ENCODE results near the gene TEDC1. TPM values are rescaled to one million over a fixed set of nuclear protein-coding genes. Genes with fewer than 3 reads are reported as not detected.

Gene TEDC1
- total and polyA plus RNA-seq, 2 donors from 2014 or later: 6.9 to 13.2 TPM

- intact Hi-C loops (cut with DNase I): no loop called here
- FAIRE-seq (no peak), DNase-seq (peak; percentile 49 to 96 (median 66))
- Histone ChIP-seq H3K9me3 (ENCODE audit: control insufficient read depth in 2 of 3, insufficient read depth in 1 of 3, low read length in 3 of 3) (no peaks in the 10 kb centered on the region), H3K4me1 (ENCODE audit: control insufficient read depth in 2 of 3, insufficient read depth in 2 of 3, low read depth in 1 of 3, low read length in 3 of 3) (peaks cover 0 to 37% (median 8%) of the 10 kb centered on the region in 3 donors), H3K27ac (ENCODE audit: low read depth in 2 of 2, low read length in 2 of 2) (peak overlapping the region; percentile 43 to 72), H3K4me3 (ENCODE audit: low read length in 3 of 3) (no peak overlapping the region), H3K9ac (ENCODE audit: low read length in 3 of 3) (no peak overlapping the region), H3K27me3 (ENCODE audit: control insufficient read depth, insufficient read depth, low read length) (no peaks in the 10 kb centered on the region), H3K36me3 (ENCODE audit: control insufficient read depth in 2 of 3, insufficient read depth in 3 of 3, low read length in 3 of 3) (no peaks in the 10 kb centered on the region)
- TF ChIP-seq CTCF (IDR thresholded peaks at IDR 0.05; ENCODE audit: borderline replicate concordance, extremely low read depth, insufficient read depth): no peak
These were observed 21.3 kb upstream of the TEDC1 start for GRCh38 chr14:105469456-105470349.

GRCh38 chr14:105470350-105471296, 20.4 kb upstream of the TEDC1 start:
- H3K36me3 ChIP-seq (ENCODE audit: control insufficient read depth in 2 of 3, insufficient read depth in 3 of 3, low read length in 3 of 3): no peaks in the 10 kb centered on the region
- DNase-seq (peak in 3 of 5 donors; percentile 58 to 82 (median 58)), FAIRE-seq (no peak)
- intact Hi-C loops (cut with DNase I): no loop called here
- no peaks in the 10 kb centered on the region for H3K9me3 ChIP-seq (ENCODE audit: control insufficient read depth in 2 of 3, insufficient read depth in 1 of 3, low read length in 3 of 3)
- H3K4me3 ChIP-seq (ENCODE audit: low read length in 3 of 3): no peak overlapping the region
- H3K9ac ChIP-seq (ENCODE audit: low read length in 3 of 3): no peak overlapping the region
- H3K27ac ChIP-seq (ENCODE audit: low read depth in 2 of 2, low read length in 2 of 2): peak overlapping the region; percentile 43 to 65
- peaks cover 0 to 37% (median 8%) of the 10 kb centered on the region in 3 donors for H3K4me1 ChIP-seq (ENCODE audit: control insufficient read depth in 2 of 3, insufficient read depth in 2 of 3, low read depth in 1 of 3, low read length in 3 of 3)
- H3K27me3 ChIP-seq (ENCODE audit: control insufficient read depth, insufficient read depth, low read length): no peaks in the 10 kb centered on the region
- TF ChIP-seq CTCF (IDR thresholded peaks at IDR 0.05; ENCODE audit: borderline replicate concordance, extremely low read depth, insufficient read depth): no peak

GRCh38 chr14:105471297-105471821, 19.7 kb upstream of the TEDC1 start:
- Histone ChIP-seq H3K4me3 (ENCODE audit: low read length in 3 of 3) (no peak overlapping the region), H3K4me1 (ENCODE audit: control insufficient read depth in 2 of 3, insufficient read depth in 2 of 3, low read depth in 1 of 3, low read length in 3 of 3) (peaks cover 0 to 38% (median 8%) of the 10 kb centered on the region in 3 donors), H3K36me3 (ENCODE audit: control insufficient read depth in 2 of 3, insufficient read depth in 3 of 3, low read length in 3 of 3) (no peaks in the 10 kb centered on the region), H3K9me3 (ENCODE audit: control insufficient read depth in 2 of 3, insufficient read depth in 1 of 3, low read length in 3 of 3) (no peaks in the 10 kb centered on the region), H3K9ac (ENCODE audit: low read length in 3 of 3) (peak overlapping the region in 1 of 3 donors; percentile 40), H3K27ac (ENCODE audit: low read depth in 2 of 2, low read length in 2 of 2) (peak overlapping the region; percentile 43 to 84), H3K27me3 (ENCODE audit: control insufficient read depth, insufficient read depth, low read length) (no peaks in the 10 kb centered on the region)
- DNase-seq (peak in 4 of 5 donors; percentile 59 to 65 (median 60)), FAIRE-seq (no peak)
- TF ChIP-seq CTCF (IDR thresholded peaks at IDR 0.05; ENCODE audit: borderline replicate concordance, extremely low read depth, insufficient read depth): no peak
- intact Hi-C loops (cut with DNase I): no loop called here

Data from kidney (tissue), 14 donors.